GM21447 (cell line): ENCODE data around the gene TBL1X.
"Not testable (repeated sequence)": the region's sequence is repeated elsewhere in the genome, so short reads cannot be mapped to it uniquely, and the experiment has no call there.

Experiments used
- ATAC-seq: cut with Tn5 transposase; IDR thresholded peaks from one replicate; pipeline ENCODE4 v1.9.1; 2021; ENCODE audit not compliant: unreplicated experiment

Gene TBL1X

DNA sequence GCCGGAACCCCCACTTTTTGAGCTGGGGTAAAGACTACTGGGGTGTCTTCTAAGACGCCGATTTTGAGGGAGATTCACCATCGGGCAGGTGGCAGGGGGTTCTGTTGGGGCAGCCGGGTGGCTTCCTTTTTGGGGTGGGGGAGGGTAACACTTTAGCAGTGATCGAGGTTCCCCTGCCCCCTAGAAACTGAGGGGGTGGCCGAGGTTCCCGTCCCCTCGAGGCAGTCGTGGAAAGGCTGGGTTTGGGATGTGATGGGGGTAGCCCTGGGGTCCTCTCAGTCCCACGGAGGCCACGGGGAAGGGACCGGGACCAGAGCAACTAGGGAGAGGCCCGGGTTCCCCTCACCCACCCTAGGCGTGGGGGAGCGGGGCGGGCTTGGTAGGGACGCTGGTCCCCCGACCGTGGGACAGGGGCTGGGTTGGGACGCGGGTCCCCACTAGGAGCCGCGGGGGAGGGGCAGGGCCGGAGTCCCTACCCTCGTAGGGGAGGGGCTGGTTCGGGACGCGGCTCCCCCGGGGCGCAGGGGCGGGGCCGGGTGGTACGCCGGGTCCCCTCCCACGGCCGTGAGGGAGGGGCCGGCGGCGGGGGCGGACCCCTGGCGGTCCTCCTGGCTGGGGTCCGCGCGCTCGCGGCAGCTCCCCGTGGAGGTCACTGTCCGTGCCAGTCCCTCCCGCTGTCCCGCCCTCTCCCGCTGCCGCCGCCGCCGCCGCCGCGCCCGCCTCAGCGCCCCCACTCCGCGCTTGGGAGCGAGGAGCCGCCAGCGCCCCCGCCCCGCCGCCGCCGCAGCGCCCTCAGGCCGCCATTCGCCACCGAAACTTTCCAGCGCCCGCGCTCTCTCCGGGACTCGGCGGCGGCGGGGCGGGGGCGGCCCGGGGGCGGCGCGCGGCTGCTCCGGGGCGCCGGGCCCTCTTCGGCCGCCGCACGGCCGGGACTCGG lies at the start of gene TBL1X:
TBL1X (plus strand) TSS at position 624 of the 937 bp plus-strand sequence. CDS start 188,529 bp downstream, outside the sequence.
- ATAC-seq: peak; percentile 25

DNA sequence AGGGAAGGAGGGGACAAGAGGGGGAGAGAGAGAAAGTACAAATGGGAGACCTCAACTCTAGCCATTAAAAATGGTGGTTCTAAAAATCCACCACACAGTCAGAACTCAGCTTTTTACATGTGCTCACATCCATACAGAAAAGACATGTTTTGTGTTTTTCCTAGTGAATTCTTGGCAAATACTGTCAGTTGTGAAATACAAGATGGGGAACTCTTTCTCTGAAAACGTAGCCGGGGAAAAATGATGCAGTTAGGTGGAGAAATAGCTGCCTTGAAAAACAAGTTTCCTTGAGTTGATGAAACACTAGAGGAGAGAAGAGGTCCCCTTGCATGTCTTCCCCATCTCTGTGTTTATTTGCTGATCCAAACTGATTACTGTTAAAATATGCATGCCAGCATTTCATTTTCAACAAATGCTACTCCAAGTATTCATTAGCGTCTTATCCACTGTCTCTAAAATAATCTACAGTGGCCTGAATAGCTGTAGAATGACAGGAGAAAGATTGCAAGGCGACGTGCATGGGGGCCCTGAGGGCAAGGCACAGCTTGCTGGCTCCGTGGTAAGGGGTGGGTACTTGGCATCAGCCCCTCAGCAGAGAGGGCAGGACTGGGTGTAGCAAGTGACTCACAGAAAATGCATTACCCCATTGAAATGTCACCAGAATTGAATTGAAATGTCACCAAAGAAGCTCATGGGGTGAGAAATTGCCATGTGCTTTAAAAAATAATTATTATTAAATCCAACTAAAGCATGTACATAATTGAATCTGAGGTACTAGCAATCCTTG lies 48.1 kb upstream of the TBL1X start:
- no peak for ATAC-seq

DNA sequence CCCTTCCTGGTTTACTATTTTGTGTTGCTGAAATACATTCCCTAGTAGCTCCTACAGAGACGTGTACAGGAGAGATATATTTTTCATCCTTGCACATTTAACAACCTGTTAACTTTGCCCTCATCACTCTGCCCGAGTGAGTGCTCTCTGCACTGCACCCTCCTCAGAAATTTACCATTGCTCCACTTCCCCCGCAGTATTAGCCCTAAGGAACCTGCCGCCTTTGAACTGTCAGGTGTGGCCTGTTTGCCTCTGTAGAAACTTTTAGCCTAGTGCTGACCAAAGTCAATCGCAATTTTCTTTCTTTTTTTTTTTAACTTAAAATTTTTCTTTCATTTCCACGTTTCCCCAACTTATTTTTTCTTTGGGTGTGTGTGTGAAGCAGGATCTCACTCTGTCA lies 46.6 kb upstream of the TBL1X start:
- no peak for ATAC-seq

DNA sequence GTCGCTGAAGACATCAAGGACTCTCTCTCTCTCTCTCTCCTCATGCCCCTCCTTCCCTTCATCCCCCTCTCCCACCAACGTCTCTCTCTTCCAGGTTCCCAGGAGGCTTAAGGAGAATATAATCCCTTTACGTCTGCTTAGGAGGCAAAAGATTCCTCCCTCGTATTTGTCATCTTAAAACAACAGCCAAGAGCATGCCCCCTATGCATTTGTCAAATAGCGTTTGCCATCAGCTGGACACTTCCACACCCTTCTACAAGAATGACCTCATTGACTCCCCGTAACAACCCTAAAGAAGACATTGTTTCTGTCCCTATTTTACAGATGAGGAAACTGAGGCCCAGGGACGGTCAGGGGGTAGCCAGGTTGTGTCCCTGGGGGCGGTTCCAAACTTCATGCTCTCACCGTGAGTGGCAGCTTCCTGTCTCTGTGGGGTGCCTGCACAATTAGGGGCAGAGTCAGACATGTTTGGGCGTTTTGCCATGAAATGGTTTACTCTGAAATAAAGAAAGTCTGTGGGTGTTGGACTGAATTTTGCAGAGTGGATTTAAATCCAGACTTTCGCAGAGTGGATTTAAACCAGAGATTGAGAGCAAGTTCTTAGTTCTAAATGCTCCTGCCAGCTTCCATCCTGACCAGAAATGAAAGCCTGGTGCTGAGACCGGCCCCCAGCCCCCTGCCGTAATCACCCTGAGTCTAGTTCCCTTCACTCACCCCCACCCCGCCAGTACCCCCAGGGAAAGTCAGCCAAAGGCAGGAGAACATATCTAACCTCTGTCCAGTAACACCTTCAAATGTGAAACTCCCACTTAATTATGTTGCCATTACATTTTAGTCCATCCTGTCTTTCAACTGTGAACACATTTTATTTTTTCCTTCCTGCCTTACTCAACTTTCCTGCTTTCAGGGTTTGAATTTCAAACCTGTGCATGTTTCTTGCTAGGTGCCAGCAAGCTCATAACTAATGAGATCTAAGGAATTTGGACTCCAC lies 44.3 kb upstream of the TBL1X start:
- no peak for ATAC-seq

DNA sequence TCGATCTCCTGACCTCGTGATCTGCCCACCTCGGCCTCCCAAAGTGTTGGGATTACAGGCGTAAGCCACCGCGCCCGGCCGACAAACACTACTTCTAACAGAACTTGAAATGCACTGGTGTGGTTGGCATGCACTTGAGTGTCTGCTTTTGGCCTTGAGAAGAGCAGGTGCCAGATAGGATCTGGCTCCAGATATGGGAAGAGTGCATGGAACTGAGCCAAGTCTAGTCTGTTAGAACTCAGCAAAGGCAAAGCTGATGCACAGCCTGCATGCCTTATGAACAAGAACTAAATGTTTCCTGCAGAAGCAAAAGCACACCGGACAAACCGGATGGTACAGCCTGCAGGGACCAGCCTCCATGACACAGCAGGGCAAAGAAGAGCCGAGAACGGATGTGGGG lies 35.1 kb upstream of the TBL1X start:
- no peak for ATAC-seq

DNA sequence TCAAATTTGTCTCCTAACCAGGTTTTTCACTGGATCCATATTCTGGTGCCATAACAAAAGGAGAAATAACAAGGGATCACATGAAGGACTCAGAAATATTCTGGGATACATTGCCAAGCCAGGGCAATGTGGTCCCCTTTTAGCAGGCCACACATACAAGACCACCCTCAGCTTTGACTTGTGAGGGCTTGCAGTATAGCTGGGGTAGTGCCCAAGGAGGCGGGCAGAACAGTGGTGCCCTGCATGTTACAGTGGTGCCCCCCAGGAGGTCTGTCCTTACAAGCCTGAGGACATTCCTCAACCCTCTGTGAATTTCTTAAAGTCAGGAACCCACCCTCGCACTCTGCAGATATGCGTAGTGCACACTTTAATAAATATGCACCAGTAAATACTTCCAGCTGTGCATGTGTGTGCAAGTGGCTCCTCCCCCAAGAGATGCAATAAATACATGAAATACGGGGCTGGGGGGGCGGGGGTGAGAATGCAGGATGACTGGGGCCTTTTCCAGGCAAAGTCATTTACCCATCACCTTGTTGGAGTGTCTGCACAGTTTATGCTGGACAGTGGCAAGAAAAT lies 34.4 kb upstream of the TBL1X start:
- ATAC-seq: no peak

DNA sequence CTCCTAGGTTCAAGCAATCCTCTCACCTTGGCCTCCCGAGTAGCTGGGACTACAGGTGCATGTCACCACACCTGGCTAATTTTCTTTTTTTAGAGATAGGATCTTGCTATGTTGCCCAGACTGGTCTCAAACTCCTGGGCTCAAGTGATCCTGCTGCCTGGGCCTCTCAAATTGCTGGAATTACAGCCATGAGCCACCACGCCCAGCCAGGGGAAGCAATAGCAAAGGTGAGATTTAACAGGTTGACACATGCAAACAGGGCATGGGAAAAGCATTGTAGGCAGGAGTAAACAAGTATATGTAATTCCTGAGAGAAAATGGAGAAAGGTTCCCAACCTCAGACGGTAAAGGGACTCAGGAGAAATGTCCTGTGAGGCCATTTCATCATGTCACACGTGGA lies 33.6 kb upstream of the TBL1X start:
- ATAC-seq: no peak

DNA sequence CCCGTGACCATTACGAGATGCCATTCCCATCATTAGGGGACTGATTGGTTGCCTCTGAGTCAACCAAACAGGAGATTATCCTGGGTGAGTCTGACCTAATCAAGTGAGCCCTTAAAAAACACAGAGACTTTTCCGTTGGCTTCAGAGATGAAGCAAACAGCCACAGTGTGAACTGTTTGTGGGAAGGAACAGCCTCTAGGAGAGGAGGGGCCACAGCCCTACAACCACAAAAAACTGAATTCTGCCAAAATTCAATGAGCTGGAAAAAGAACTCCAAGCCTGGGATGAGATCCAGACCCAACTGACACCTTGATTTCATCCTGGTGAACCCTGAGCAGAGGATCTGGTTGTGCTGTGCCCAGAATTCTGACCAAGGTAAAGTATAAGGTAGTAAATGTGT lies 31.3 kb upstream of the TBL1X start:
- no peak for ATAC-seq

DNA sequence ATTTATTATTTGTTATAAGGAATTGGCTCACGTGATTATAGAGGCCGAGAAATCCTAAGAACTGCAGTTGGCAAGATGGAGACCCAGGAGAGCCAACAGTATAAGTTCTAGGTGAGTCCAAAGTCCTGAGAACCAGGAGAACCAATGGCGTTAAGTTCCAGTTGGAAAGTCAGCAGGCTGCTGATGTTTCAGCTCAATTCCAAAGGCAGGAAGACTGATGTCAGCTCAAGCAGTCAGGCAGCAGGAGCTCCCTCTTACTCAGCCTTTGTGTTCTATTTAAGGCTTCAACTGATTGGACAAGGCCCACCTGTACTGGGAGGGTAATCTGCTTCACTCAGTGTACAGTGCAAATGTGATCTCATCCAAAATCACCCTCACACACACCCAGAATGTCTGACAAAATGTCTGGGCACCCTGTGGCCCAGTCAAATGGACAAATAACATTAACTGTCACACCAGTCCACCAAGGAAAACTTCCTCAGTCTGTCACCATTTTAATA lies 30.8 kb upstream of the TBL1X start:
- no peak for ATAC-seq

DNA sequence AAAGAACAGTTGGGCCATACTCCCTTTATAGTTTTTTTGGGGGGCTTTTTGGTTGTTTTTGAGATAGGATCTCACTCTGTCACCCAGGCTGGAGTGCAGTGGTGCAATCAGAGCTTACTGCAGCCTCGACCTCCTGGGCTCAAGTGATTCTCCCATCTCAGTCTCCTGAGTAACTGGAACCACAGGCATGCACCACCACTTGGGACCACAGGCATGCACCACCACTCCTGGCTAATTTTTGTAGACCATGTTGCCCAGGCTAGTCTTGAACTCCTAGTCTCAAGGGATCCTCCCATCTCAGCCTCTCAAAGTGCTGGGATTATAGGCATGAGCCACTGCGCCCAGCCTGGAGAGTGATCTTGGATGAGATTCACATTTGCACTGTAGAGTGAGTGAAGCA lies 29.8 kb upstream of the TBL1X start:
- ATAC-seq: not testable (repeated sequence)

DNA sequence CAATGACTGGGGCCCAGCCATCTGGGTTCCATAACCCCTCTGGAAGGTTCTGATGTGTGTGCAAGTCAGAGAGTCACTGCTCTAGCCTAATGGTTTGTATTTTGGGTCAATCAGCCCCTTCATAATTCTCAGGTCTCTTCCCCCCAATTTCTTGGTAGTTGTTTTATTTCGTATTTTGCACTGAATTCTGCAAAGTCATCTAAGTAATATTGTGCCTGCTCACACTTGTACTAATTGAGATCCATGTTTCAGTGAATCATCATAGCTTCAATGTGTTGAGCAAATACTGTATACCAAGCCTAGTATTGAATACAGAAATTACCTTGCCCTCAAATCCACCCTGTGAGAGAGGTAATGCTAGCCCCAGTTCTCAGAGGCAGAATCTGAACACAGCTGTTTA lies 28.0 kb upstream of the TBL1X start:
- no peak for ATAC-seq

DNA sequence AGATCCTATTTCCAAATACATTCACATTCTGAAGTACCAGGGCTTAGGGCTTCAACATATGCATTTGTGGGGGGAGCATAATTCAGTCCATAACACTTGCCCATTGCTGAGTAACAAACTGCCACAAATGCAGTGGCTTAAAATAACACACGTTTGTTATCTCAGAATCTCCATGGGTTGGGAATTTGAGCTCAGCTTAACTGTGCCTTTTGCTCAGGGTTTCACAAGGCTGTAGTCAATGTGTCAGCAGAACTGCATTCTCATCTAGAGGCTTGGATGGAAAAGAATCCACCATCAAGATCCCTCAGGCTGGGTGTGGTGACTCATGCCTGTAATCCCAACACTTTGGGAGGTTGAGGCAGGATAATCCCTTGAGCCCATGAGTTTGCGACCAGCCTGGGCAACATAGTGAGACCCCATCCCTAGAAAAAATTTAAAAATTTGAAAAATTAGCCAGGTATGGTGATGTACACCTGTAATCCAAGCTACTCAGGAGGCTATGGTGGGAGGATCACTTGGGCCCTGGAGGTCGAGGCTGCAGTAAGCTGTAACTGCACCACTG lies 25.8 kb upstream of the TBL1X start:
- no peak for ATAC-seq

DNA sequence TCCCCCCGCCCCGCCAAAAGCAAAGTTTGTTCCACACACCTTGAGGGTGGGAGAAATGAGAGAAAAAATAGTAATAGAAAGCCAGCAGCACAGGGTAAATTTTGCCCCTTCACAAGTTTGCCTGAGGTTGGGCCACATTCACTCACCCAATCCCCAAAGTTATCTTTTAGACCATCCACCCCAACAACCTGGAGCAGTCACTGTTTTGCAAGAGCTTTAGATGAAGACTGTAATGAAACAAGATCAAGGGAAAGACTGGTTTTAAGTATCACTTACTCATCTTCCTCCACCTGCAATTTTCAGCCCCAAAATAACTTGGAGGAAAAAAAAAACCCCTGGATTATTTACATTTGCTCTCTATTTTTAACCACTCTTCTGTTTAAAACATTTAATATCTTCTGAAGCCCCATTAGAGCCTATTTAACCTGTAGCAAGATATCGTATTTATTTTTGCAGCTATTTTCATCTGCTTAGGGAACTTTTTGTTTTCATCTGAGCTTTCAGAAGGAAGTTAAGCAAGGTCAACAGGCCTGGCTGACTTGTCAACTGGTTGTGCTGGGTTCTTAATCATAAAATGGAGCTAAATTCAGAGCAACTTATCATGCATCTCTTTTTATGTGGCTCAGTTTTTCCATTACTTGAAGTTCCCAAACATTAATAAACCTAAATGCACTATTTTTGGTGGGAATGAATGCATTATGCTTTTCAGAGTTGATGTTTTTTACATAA lies 24.6 kb upstream of the TBL1X start:
- ATAC-seq: no peak

DNA sequence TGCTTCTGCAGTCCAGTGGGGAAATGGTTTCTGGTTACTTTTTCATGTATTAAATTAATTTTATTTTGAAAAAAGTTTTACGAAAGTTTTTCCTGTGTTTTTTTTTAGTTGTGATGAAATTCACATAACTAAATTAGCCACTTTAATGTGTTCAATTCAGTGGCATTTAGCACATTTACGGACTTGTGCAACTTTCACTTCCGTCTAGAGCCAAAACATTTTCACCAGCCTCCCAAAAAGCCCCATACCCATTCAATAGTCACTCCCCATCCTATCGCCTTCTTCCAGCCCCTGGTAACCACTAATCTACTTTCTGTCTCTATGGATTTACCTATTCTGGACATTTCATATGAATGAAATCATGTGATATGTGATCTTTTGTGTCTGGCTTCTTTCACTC lies 22.8 kb upstream of the TBL1X start:
- no peak for ATAC-seq

DNA sequence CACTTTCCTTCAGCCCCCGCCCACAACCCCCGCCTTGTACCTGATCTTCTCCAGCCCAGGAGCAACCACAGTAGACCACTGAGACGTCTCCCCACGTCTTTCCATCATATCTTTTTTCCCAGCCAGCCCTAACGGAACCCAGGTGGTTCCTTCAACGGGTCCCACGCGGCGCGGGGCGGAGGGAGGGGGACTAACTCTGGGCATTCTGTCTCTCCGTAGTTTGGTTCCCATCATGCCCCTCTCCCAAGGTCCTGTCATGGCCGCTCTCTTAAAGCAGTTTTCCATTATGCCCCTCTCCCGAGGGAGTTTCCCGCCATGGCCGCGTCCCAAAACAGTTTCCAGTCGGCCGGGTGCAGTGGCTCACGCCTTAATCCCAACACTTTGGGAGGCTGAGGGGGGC lies 21.5 kb upstream of the TBL1X start:
- no peak for ATAC-seq

DNA sequence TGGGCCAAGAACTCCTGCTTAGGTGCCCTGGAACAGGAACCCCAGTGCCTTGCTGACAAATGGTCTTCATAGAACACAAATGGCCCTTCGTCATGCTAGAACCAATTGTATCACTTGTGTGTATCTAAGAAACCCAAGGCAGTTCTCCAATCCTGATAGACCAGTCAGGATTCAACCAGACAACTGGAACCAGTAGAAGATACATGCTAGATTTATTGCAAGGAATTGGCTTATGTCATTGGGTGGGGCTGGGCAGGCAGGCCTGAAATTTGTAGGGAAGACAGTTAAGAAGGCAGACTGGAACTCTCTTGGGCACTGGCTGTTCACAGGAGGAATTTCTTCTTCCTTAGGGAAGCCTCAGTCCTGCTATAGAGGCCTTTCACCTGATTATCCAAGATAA lies 17.0 kb upstream of the TBL1X start:
- no peak for ATAC-seq

DNA sequence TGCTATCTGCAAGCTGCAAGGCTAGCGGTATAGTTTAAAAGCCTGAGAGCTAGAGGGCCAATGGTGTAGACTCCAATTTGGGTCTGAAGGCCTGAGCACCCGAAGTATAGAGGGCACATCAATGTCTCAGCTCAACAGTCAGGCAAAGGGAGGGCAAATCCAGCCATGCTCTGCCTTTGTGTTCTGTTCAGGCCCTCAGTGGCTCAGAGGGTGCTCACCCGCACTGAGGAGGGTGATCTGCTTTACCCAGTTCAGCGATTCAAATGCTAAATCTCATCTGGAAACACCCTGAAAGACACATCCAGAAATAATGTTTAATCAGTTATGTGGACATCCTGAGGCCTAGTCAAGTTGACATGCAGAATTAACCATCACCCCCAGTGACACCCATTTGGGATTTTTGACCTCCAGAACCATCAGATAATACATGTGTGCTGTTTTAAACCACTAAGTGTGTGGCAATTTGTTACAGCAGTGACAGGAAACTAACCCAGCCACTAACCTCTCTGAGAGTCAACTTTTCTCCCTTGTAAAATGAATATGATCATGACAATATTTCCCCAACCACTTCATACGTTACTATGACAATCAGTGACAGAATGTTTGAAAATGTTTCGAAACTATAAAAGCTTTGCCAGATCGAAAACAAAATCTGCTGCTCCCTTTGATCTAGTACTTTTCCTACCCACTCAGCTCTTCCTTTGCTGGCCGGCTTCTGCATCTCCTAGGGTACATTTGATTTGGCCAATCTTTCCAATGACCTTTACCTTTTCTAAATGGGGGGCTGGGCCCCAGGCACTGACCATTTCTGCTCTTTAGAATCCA lies 8.4 kb upstream of the TBL1X start:
- no peak for ATAC-seq

DNA sequence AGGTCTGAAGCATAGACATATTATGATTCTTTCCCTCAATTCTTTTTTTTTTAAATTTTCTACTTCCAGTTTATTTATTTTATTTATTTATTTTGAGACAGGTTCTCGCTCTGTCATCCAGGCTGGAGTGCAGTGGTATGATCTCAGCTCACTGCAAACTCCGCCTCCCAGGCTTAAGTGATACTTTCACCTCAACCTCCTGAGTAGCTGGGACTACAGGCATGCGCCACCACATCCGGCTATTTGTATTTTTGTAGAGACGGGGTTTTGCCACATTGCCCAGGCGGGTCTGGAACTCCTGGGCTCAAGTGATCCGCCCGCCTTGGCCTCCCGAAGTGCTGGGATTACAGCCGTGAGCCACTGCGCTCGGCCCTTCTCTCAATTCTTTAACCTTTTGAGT lies 6.8 kb upstream of the TBL1X start:
- not testable (repeated sequence) for ATAC-seq
